GM12878 (cell line): ENCODE measurements around the gene LIM2. TPM values are rescaled to one million over a fixed set of nuclear protein-coding genes. Genes with fewer than 3 reads are reported as not detected.
A peak's percentile ranks its signal among the peaks of the same experiment; 100 is the strongest.
"Not testable (repeated sequence)": the region's sequence is repeated elsewhere in the genome, so short reads cannot be mapped to it uniquely, and the experiment has no call there.

Source experiments
- ATAC-seq: fragments of 200-7000 bp; cut with Tn5 transposase; 3 replicates; pipeline ENCODE4 v1.9.1; 2020; ENCODE audit warnings: mild to moderate bottlenecking, moderate library complexity
- BruUV-seq: library from RNA; stranded (reverse); fragments of 400-500 nt; replicated peaks from 2 replicates; lab custom pipeline; 2021; lab: Mats Ljungman, UMichigan
- CTCF ChIA-PET: fragments of 300-600 bp; sonication (Branson Sonifier 250); formaldehyde crosslinking; extraction: SDS; loops from one replicate; lab custom pipeline; 2021; ENCODE audit warnings: inconsistent platforms; lab: Yijun Ruan, JAX
- POLR2A ChIA-PET: fragments of 350-600 bp; formaldehyde crosslinking; extraction: SDS; loops from one replicate; lab custom pipeline; 2021; ENCODE audit warnings: inconsistent platforms; lab: Charles Lee
- RAD21 ChIA-PET: fragments of 300-600 bp; sonication (Branson Sonifier 250); formaldehyde crosslinking; loops from one replicate; lab custom pipeline; 2023; ENCODE audit warnings: antibody characterized with exemption; ENCODE audit not compliant: unreplicated experiment; lab: Charles Lee
- SMC1A ChIA-PET: fragments of 300-600 bp; sonication (Branson Sonifier 250); formaldehyde crosslinking; loops from one replicate; lab custom pipeline; 2023; ENCODE audit not compliant: unreplicated experiment, uncharacterized antibody; lab: Charles Lee
- DNase-seq: peaks from one replicate; pipeline ENCODE4 v3.0.0-alpha.2; 2011; ENCODE audit warnings: low read depth, low spot score
- FAIRE-seq: peaks from 3 replicates; lab custom pipeline; 2011; peaks lifted over from hg19 to GRCh38; lab: Jason Lieb, UNC
- H2AFZ ChIP-seq: 2 replicates; pipeline ENCODE4 v1.6.0; 2011; ENCODE audit warnings: low read depth, low read length, control low read depth; ENCODE audit not compliant: control insufficient read depth
- H3K27ac ChIP-seq: 2 replicates; pipeline ENCODE4 v1.5.1; 2011; ENCODE audit warnings: control low read depth; ENCODE audit not compliant: control insufficient read depth, insufficient read depth
- H3K27me3 ChIP-seq, 2 experiments: replicated peaks in 1 of 2; 2 replicates each; pipeline versions ENCODE4 v1.6.0 to v1.6.1; 2011; ENCODE audit warnings: low read length in 1 of 2; ENCODE audit not compliant: control insufficient read depth in 2 of 2, insufficient read depth in 2 of 2
- H3K36me3 ChIP-seq, 2 experiments: 2 replicates each; pipeline ENCODE4 v1.5.1; 2011; ENCODE audit warnings: low read length in 1 of 2; ENCODE audit not compliant: control insufficient read depth in 2 of 2, insufficient read depth in 2 of 2
- H3K4me1 ChIP-seq: 2 replicates; pipeline ENCODE4 v1.6.1; 2011; ENCODE audit warnings: mild to moderate bottlenecking, low read length, moderate library complexity, mixed read lengths; ENCODE audit not compliant: control insufficient read depth, insufficient read depth
- H3K4me2 ChIP-seq: 2 replicates; pipeline ENCODE4 v1.6.0; 2011; ENCODE audit warnings: control low read depth; ENCODE audit not compliant: control insufficient read depth, insufficient read depth
- H3K4me3 ChIP-seq: fragments of 200-600 bp; sonication (generic); 2 replicates; pipeline ENCODE4 v1.5.1; 2016
- H3K79me2 ChIP-seq: 2 replicates; pipeline ENCODE4 v1.6.0; 2011; ENCODE audit warnings: low read length; ENCODE audit not compliant: control insufficient read depth, insufficient read depth
- H3K9ac ChIP-seq: 2 replicates; pipeline ENCODE4 v1.8.0; 2011; ENCODE audit warnings: low read length, control low read depth, mixed read lengths; ENCODE audit not compliant: control insufficient read depth, insufficient read depth
- H3K9me3 ChIP-seq: replicated peaks from 3 replicates; pipeline ENCODE4 v1.5.1; 2011; ENCODE audit warnings: mild to moderate bottlenecking, low read length; ENCODE audit not compliant: control insufficient read depth, insufficient read depth
- H4K20me1 ChIP-seq: 2 replicates; pipeline ENCODE4 v1.6.0; 2011; ENCODE audit not compliant: control insufficient read depth, insufficient read depth
- CBX5 ChIP-seq: sonication (generic); IDR thresholded peaks from 2 replicates; pipeline ENCODE4 v1.6.1; 2016; ENCODE audit warnings: low read depth, moderate library complexity, mild to moderate bottlenecking, inconsistent platforms
- WGBS: methylation state at CpG from one replicate; pipeline ENCODE4 v1.1.6; 2016; ENCODE audit warnings: low lambda C conversion rate; ENCODE audit not compliant: insufficient replicate concordance, insufficient coverage; ENCODE audit errors: missing lambda C conversion rate; 5-methylcytosine and 5-hydroxymethylcytosine counted together
- in situ Hi-C: fragments of 300-500 bp; cut with MboI; formaldehyde crosslinking; loops from 9 replicates; pipeline ENCODE4 v1.14.3; 2018; ENCODE audit warnings: mixed read lengths
- intact Hi-C: fragments of 100-400 bp; cut with micrococcal nuclease; formaldehyde crosslinking; loops from one replicate; pipeline ENCODE4 v1.14.2; 2022; ENCODE audit not compliant: unreplicated experiment
- polyA plus RNA-seq, 11 experiments: library from polyadenylated mRNA; depleted of rRNA in 4 of 11; unstranded in 6 of 11; stranded (reverse) in 5 of 11; fragments of >200 nt; fragmentation: Nextera tagmentation in 4 of 11; fragmentation: Illumina TruSeq in 1 of 11; extraction: Ambion mirVana in 4 of 11; extraction: Trizol in 1 of 11; gene quantifications; 1 replicate in 1 of 11; 2 replicates in 10 of 11; pipeline versions ENCODE4 v1.2.1 to v1.2.3, GENCODE V29; 2011 to 2016; ENCODE audit warnings: inconsistent platforms in 2 of 11, missing spikeins in 2 of 11, low read depth in 1 of 11
- total RNA-seq, 4 experiments: library from RNA; depleted of rRNA in 3 of 4; stranded (reverse); fragments of >200 nt in 3 of 4; fragmentation: Illumina TruSeq in 1 of 4; extraction: Trizol in 1 of 4; gene quantifications; 2 replicates each; pipeline versions ENCODE4 v1.2.1 to v1.2.3, GENCODE V29; 2013 to 2021
- TF ChIP-seq, protein P1 (sequence below): IDR thresholded peaks from 2 replicates; pipeline ENCODE4 v1.6.1; 2012; ENCODE audit warnings: improper control_type of control experiment, low read depth, low read length; ENCODE audit not compliant: insufficient replicate concordance

LIM2 gene
- total and polyA plus RNA-seq, 10 of the 15 experiments (the other 5 are each of a cell fraction or from before 2014, with no cell fraction given): not detected

DNA sequence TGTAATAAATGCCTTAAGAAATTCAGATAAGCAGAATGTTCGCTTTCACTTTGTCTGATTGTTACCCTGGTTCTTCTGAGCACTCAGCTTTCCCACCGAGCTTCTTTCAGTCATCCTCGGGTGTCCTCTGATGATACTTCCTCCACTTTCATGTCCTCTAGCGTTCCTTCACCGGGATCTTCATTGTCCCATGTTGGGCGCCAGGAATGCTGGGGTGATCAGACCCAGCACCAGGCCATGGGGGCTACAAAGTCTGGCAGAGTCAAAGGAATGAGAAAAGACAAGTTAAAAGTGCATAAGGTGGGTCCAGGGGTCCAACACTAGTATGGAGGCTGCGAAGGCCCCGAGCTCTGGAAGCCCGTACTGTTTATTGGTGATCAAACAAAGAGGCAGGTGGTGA is 14.3 kb upstream of the LIM2 start:
- RAD21 ChIA-PET: no interaction called here
- in situ Hi-C loops: no loop called here

DNA sequence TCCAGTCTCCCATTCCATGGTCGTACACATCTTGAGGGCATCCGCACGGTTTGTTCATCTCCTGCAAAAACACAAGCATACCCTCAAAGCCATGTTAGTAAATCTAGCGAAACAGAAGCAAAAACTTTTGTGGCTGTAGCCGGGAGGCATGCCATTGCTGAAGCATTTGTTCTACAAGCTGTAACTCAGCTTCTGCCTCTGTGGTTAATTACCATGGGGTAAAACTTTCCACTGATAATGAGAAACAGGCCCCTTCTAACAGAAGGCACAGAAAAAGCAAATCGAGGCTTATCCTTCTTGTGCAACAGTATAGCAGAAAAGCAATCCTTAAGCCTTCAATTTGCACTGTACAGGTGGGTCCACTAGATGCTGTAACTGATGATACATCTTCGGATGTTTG is 12.2 kb upstream of the LIM2 start:
- H3K4me1 ChIP-seq, H3K27ac ChIP-seq, H3K9me3 ChIP-seq, H3K36me3 ChIP-seq, RAD21 ChIA-PET, BruUV-seq, ATAC-seq, H3K9ac ChIP-seq, FAIRE-seq, intact Hi-C loops, DNase-seq, H3K79me2 ChIP-seq, H3K4me2 ChIP-seq, H3K27me3 ChIP-seq, H3K4me3 ChIP-seq, H4K20me1 ChIP-seq, H2AFZ ChIP-seq: not testable (repeated sequence)
- CTCF ChIA-PET: interaction anchor here (0.8 to 6.0 kb wide), 9 partner anchors 8 to 60 kb away, joined by 3 to 49 read pairs (median 5); partner anchors contain the start of gene SIGLEC10
- SMC1A ChIA-PET: interaction anchor here (1.3 to 1.4 kb wide), 4 partner anchors 8 to 38 kb away, joined by 3 to 5 read pairs (median 4); partner anchors contain the start of genes NKG7 and SIGLEC10
- WGBS: 94% methylated on average over 7 of the region's 7 CpGs
- POLR2A ChIA-PET: interaction anchor here (0.8 kb wide), 1 partner anchor 18 kb away, joined by 3 read pairs; the partner anchor contains the start of gene SIGLEC10
- in situ Hi-C loops: loop anchor here (25.0 kb wide), 1 partner anchor 1137 kb away; the partner anchor contains the start of gene ZNF808

More for the DNA sequence above, 14.3 kb upstream of the LIM2 start:
- Histone ChIP-seq H3K9me3 (peaks cover 7% of the 10 kb centered on the region), H3K4me3 (no peak overlapping the region), H3K27ac (no peak overlapping the region), H4K20me1 (no peaks in the 10 kb centered on the region), H3K4me2 (no peak overlapping the region), H3K36me3 (no peaks in the 10 kb centered on the region), H3K27me3 (no peaks in the 10 kb centered on the region), H3K9ac (no peak overlapping the region), H2AFZ (no peak overlapping the region), H3K4me1 (no peaks in the 10 kb centered on the region), H3K79me2 (no peaks in the 10 kb centered on the region)
- TF ChIP-seq, protein P1, sequence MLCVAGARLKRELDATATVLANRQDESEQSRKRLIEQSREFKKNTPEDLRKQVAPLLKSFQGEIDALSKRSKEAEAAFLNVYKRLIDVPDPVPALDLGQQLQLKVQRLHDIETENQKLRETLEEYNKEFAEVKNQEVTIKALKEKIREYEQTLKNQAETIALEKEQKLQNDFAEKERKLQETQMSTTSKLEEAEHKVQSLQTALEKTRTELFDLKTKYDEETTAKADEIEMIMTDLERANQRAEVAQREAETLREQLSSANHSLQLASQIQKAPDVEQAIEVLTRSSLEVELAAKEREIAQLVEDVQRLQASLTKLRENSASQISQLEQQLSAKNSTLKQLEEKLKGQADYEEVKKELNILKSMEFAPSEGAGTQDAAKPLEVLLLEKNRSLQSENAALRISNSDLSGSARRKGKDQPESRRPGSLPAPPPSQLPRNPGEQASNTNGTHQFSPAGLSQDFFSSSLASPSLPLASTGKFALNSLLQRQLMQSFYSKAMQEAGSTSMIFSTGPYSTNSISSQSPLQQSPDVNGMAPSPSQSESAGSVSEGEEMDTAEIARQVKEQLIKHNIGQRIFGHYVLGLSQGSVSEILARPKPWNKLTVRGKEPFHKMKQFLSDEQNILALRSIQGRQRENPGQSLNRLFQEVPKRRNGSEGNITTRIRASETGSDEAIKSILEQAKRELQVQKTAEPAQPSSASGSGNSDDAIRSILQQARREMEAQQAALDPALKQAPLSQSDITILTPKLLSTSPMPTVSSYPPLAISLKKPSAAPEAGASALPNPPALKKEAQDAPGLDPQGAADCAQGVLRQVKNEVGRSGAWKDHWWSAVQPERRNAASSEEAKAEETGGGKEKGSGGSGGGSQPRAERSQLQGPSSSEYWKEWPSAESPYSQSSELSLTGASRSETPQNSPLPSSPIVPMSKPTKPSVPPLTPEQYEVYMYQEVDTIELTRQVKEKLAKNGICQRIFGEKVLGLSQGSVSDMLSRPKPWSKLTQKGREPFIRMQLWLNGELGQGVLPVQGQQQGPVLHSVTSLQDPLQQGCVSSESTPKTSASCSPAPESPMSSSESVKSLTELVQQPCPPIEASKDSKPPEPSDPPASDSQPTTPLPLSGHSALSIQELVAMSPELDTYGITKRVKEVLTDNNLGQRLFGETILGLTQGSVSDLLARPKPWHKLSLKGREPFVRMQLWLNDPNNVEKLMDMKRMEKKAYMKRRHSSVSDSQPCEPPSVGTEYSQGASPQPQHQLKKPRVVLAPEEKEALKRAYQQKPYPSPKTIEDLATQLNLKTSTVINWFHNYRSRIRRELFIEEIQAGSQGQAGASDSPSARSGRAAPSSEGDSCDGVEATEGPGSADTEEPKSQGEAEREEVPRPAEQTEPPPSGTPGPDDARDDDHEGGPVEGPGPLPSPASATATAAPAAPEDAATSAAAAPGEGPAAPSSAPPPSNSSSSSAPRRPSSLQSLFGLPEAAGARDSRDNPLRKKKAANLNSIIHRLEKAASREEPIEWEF: no peak
- TF ChIP-seq CBX5: peak; percentile 55; the same call in 1 of the 2 replicates
- SMC1A ChIA-PET: no interaction called here
- intact Hi-C loops: no loop called here
- CTCF ChIA-PET: interaction anchor here (2.0 to 6.0 kb wide), 3 partner anchors 16 to 38 kb away, joined by 8 to 41 read pairs (median 38); partner anchors contain the start of gene SIGLEC10
- 76% methylated on average over 9 of the region's 9 CpGs for WGBS
- no TSS peak for BruUV-seq
- no peak for ATAC-seq
- FAIRE-seq: no peak
- DNase-seq: no peak
- POLR2A ChIA-PET: no interaction called here
